ENCODE measurements around the gene PRKCA.

Gene PRKCA

GRCh38 chr17:66416207-66416940, 114.0 kb downstream of the PRKCA start:
- peak; percentile 88 for DNase-seq

- peak; percentile 93 for DNase-seq
Measured at GRCh38 chr17:66417300-66417719, 114.9 kb downstream of the PRKCA start.

GRCh38 chr17:66420961-66421371, 118.6 kb downstream of the PRKCA start:
- DNase-seq: no peak

GRCh38 chr17:66422186-66422585, 119.8 kb downstream of the PRKCA start:
- DNase-seq: no peak

- peak; percentile 89 for DNase-seq
Measured at GRCh38 chr17:66423056-66423955, 120.9 kb downstream of the PRKCA start.

- DNase-seq: no peak
Measured at GRCh38 chr17:66425756-66426396, 123.5 kb downstream of the PRKCA start.

- peak; percentile 77 for DNase-seq
Measured at GRCh38 chr17:66426397-66427033, 124.1 kb downstream of the PRKCA start.

- no peak for DNase-seq
Measured at GRCh38 chr17:66427134-66427533, 124.7 kb downstream of the PRKCA start.

- DNase-seq: no peak
Measured at GRCh38 chr17:66429680-66430079, 127.3 kb downstream of the PRKCA start.

GRCh38 chr17:66430846-66431795, 128.7 kb downstream of the PRKCA start:
- peak; percentile 68 for DNase-seq

GRCh38 chr17:66431910-66432309, 129.5 kb downstream of the PRKCA start:
- no peak for DNase-seq

- no peak for DNase-seq
Measured at GRCh38 chr17:66432411-66432957, 130.1 kb downstream of the PRKCA start.

GRCh38 chr17:66432996-66433551, 130.7 kb downstream of the PRKCA start:
- DNase-seq: peak; percentile 70

GRCh38 chr17:66435182-66435581, 132.8 kb downstream of the PRKCA start:
- DNase-seq: no peak

GRCh38 chr17:66436631-66437030, 134.2 kb downstream of the PRKCA start:
- DNase-seq: no peak

- DNase-seq: no peak
Measured at GRCh38 chr17:66437476-66438026, 135.1 kb downstream of the PRKCA start.

GRCh38 chr17:66438101-66438500, 135.7 kb downstream of the PRKCA start:
- DNase-seq: no peak

GRCh38 chr17:66441101-66441661, 138.8 kb downstream of the PRKCA start:
- DNase-seq: peak; percentile 21

- DNase-seq: no peak
Measured at GRCh38 chr17:66443166-66443565, 140.8 kb downstream of the PRKCA start.

- no peak for DNase-seq
Measured at GRCh38 chr17:66443606-66444005, 141.2 kb downstream of the PRKCA start.

Measured in NCI-H69 (cell line).